WTC11 (cell line): ENCODE data around the gene AKAP9.

Source experiments
- CBFB ChIP-seq: sonication (generic); formaldehyde crosslinking; IDR thresholded peaks from 2 replicates; pipeline ENCODE4 v1.8.1; 2022; ENCODE audit warnings: mild to moderate bottlenecking, low read depth, missing genetic modification reagents
- TF ChIP-seq, protein P1 (sequence below): fragments of 200-600 bp; IDR thresholded peaks from 2 replicates; pipeline ENCODE4 v1.8.0; 2022; ENCODE audit warnings: antibody characterized with exemption
- TF ChIP-seq, protein P2 (sequence below): sonication (generic); formaldehyde crosslinking; IDR thresholded peaks from 2 replicates; pipeline ENCODE4 v1.8.0; 2022; ENCODE audit warnings: mild to moderate bottlenecking, missing genetic modification reagents
- TF ChIP-seq, protein P3 (sequence below): sonication (generic); formaldehyde crosslinking; IDR thresholded peaks from 2 replicates; pipeline ENCODE4 v1.8.1; 2022; ENCODE audit warnings: low read depth, mild to moderate bottlenecking, moderate library complexity, missing genetic modification reagents, borderline replicate concordance

DNA sequence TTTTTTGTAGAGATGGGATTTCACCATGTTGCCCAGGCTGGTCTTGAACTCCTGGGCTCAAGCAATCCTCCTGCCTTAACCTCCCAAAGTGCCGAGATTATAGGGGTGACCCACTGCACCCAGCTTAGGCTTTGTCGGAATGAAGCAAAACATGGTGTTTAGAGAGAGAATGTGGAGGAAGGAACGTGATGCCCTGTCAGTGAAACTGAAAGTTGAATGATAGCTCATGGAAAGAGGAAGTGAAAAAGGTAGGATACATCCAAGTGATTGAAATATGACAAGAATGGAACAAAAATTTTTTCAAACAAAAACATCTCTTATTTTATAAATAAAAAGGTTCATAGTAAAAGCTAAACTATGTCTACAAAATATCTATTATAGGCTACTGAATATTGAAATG lies 5.9 kb downstream of the AKAP9 start:
- TF ChIP-seq, protein P1, sequence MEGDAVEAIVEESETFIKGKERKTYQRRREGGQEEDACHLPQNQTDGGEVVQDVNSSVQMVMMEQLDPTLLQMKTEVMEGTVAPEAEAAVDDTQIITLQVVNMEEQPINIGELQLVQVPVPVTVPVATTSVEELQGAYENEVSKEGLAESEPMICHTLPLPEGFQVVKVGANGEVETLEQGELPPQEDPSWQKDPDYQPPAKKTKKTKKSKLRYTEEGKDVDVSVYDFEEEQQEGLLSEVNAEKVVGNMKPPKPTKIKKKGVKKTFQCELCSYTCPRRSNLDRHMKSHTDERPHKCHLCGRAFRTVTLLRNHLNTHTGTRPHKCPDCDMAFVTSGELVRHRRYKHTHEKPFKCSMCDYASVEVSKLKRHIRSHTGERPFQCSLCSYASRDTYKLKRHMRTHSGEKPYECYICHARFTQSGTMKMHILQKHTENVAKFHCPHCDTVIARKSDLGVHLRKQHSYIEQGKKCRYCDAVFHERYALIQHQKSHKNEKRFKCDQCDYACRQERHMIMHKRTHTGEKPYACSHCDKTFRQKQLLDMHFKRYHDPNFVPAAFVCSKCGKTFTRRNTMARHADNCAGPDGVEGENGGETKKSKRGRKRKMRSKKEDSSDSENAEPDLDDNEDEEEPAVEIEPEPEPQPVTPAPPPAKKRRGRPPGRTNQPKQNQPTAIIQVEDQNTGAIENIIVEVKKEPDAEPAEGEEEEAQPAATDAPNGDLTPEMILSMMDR, result no peak
- TF ChIP-seq CBFB (CRISPR knock-in tag), result no peak
- TF ChIP-seq, protein P2, sequence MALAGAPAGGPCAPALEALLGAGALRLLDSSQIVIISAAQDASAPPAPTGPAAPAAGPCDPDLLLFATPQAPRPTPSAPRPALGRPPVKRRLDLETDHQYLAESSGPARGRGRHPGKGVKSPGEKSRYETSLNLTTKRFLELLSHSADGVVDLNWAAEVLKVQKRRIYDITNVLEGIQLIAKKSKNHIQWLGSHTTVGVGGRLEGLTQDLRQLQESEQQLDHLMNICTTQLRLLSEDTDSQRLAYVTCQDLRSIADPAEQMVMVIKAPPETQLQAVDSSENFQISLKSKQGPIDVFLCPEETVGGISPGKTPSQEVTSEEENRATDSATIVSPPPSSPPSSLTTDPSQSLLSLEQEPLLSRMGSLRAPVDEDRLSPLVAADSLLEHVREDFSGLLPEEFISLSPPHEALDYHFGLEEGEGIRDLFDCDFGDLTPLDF, result no peak
- TF ChIP-seq, protein P3, sequence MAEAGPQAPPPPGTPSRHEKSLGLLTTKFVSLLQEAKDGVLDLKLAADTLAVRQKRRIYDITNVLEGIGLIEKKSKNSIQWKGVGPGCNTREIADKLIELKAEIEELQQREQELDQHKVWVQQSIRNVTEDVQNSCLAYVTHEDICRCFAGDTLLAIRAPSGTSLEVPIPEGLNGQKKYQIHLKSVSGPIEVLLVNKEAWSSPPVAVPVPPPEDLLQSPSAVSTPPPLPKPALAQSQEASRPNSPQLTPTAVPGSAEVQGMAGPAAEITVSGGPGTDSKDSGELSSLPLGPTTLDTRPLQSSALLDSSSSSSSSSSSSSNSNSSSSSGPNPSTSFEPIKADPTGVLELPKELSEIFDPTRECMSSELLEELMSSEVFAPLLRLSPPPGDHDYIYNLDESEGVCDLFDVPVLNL, result no peak
